GM12892 (cell line): ENCODE data around the gene CACNA1C.

ENCODE experiments used
- POLR2A ChIP-seq: IDR thresholded peaks from 2 replicates; pipeline ENCODE4 v1.6.1; 2011; ENCODE audit warnings: low read depth, low read length, control low read depth
- POLR2AphosphoS5 ChIP-seq: IDR thresholded peaks from 2 replicates; pipeline ENCODE4 v1.6.1; 2011; ENCODE audit warnings: low read depth, low read length, control low read depth
- TAF1 ChIP-seq: IDR thresholded peaks from 2 replicates; pipeline ENCODE4 v1.6.1; 2011; ENCODE audit warnings: low read depth, mild to moderate bottlenecking, control low read depth, low read length, borderline replicate concordance

DNA sequence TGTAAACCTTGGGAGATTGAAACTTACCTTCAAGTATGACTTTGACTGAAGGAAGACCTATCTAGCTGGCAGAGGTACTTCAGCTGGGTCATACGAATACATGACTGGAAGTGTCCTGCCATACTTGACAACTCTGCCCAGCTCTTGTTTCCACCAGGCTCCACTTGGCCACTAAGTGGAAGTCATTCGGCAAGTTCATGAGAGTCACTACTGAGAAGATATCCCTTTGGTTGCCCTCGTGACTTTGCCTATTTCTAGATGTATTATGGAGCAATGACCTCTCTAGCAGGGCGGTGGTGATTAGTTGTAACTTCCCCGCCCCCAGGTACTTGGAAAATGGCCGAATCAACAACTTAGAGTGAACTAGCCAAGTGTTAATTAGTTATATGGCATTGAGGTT is 8.6 kb upstream of the CACNA1C start:
- TF ChIP-seq POLR2A (no peak), POLR2AphosphoS5 (no peak), TAF1 (no peak)
